ENCODE data around the gene CHST13.
"Not testable (repeated sequence)": the region's sequence is repeated elsewhere in the genome, so short reads cannot be mapped to it uniquely, and the experiment has no call there.

- TF ChIP-seq CTCF, POLR2A (IDR thresholded peaks at IDR 0.05): not testable (repeated sequence)
These were observed 67.6 kb downstream of the CHST13 start for GRCh38 chr3:126591515-126591914.

All from lower leg skin (tissue), 3 donors.